Neural progenitor cell (in vitro differentiated cells): ENCODE measurements around the gene GOLGA6L2.

Experiments
- CTCF ChIP-seq: fragments of 200-600 bp; sonication (generic); IDR thresholded peaks from 2 replicates; pipeline ENCODE4 v1.5.1; 2017; ENCODE audit warnings: antibody characterized with exemption, mild to moderate bottlenecking
- EZH2 ChIP-seq: fragments of 200-600 bp; sonication (generic); IDR thresholded peaks from 2 replicates; pipeline ENCODE4 v1.6.1; 2017; ENCODE audit warnings: antibody characterized with exemption, mild to moderate bottlenecking, moderate library complexity

GRCh38 chr15:23483821-23484299 is 36.8 kb upstream of the GOLGA6L2 start:
- no peak for TF ChIP-seq CTCF
- no peak for TF ChIP-seq EZH2
